Measurements from ENCODE around the gene KCNMB2.

KCNMB2 gene

DNA sequence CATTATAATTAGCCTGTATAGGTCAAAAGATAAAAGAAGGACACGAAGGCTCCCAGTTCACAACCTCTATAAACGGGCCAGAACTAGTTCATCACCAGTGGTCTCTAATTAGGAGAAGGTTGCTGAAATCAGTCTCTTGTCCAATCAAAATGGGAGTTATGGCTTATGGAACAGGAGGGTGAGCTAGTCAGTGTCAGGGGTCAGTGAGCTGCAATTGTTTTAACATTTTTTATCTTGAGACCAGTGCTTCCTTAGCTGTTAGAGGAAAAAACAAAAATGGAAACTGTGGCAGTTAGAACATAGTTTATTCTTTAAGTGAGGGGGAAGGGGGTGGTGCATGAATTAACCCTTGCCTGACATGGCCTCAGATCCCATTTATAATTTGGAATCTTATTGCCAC, 141.7 kb downstream of the KCNMB2 start:
- TF ChIP-seq, protein P1, sequence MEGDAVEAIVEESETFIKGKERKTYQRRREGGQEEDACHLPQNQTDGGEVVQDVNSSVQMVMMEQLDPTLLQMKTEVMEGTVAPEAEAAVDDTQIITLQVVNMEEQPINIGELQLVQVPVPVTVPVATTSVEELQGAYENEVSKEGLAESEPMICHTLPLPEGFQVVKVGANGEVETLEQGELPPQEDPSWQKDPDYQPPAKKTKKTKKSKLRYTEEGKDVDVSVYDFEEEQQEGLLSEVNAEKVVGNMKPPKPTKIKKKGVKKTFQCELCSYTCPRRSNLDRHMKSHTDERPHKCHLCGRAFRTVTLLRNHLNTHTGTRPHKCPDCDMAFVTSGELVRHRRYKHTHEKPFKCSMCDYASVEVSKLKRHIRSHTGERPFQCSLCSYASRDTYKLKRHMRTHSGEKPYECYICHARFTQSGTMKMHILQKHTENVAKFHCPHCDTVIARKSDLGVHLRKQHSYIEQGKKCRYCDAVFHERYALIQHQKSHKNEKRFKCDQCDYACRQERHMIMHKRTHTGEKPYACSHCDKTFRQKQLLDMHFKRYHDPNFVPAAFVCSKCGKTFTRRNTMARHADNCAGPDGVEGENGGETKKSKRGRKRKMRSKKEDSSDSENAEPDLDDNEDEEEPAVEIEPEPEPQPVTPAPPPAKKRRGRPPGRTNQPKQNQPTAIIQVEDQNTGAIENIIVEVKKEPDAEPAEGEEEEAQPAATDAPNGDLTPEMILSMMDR (IDR thresholded peaks at IDR 0.05; ENCODE audit: low read depth, low read length) = no peak
- H3K4me3 ChIP-seq (ENCODE audit: low read depth, low read length) = no peak overlapping the region

DNA sequence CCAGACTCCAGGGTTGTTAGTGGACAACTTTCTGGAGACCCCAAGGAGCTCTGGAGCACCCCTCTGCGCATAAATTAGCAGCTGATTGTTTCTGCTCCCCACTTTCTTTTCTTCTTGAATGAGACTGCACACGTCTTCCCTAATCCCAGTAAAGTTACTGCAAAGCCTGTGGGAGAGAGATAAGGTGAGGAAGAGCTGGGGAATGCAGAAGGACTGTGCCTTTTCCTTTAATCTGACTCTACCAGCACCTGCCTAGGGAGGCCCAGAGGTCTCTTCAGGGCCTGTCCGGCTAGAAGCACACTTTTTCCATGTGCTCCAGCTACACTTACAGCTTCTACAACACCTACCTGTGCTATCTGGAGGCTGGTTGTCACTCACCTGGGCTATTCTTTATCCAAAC, 143.8 kb downstream of the KCNMB2 start:
- no peak overlapping the region for H3K4me3 ChIP-seq (ENCODE audit: low read depth, low read length)
- TF ChIP-seq, protein P1 (IDR thresholded peaks at IDR 0.05; ENCODE audit: low read depth, low read length) = no peak

DNA sequence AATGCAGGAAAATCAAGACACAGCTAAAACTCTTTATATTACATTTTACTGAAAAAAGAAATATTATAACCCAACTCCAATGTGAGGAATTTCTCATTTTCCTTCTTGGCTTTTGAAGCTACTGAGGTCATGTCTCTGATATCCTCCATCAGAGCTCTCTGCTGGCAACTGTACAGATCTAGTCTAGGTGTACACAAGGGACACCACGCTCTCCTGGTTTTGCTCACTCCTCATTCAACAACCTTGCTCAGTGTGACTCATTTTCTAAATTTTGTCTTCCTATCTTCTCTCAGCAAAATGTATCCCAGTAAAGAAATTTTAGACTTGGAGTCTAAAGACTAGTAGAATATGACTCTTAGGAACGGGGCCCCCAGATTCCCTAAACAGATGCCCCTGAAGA, 144.3 kb downstream of the KCNMB2 start:
- TF ChIP-seq, protein P1 (IDR thresholded peaks at IDR 0.05; ENCODE audit: low read depth, low read length) = no peak

DNA sequence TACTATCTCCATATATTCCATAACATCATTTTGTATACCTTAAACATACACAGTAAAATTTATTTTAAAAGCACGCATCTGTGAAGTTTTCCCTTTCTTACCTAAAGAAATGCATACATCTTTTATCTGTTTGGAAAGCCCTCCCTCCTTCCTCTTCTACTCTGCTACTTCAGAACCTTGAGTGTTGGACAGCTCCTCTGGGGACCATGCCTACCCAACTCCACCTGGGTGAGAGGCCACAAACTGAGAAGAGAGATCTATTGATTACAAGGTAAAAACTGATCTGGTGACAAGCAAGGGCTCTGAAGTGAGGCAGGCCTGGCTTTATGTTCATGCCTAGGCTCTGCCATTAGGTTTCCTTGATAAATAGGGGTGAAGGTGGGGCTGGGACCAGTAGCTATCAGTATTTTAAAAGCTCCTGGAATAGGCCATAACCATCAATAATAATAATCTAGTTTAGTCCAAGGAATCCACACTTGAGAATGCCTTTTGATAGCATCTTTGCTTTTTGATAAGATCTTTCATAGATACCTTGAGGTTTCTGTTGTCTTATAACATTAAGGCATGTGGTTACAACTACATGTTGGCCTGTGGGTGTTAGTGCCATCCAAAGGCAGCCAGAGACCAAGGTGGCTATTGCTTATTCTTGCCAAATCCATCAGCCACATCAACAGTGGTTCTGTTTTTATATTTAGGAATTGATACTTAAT, 148.8 kb downstream of the KCNMB2 start:
- TF ChIP-seq, protein P1 (IDR thresholded peaks at IDR 0.05; ENCODE audit: low read depth, low read length) = no peak
- no peak overlapping the region for H3K4me3 ChIP-seq (ENCODE audit: low read depth, low read length)

More for the DNA sequence above, 144.3 kb downstream of the KCNMB2 start:
- H3K4me3 ChIP-seq (ENCODE audit: low read depth, low read length) = no peak overlapping the region

DNA sequence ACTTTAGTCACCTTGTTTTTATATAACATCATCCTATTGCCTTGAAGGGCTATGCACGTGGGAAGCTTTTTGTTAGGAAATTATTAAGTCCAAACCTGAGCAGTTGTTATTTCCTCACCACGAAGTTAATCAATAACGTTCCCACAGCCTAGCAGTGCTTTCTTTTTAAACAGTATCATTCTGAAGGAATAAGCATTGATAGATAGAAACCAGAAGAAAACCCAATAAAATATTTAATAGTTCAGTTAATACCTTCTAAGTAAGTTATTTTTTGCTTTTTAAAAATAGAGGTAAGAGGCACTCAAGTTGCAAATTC, 149.3 kb downstream of the KCNMB2 start:
- H3K4me3 ChIP-seq (ENCODE audit: low read depth, low read length) = no peak overlapping the region
- TF ChIP-seq, protein P1 (IDR thresholded peaks at IDR 0.05; ENCODE audit: low read depth, low read length) = no peak

DNA sequence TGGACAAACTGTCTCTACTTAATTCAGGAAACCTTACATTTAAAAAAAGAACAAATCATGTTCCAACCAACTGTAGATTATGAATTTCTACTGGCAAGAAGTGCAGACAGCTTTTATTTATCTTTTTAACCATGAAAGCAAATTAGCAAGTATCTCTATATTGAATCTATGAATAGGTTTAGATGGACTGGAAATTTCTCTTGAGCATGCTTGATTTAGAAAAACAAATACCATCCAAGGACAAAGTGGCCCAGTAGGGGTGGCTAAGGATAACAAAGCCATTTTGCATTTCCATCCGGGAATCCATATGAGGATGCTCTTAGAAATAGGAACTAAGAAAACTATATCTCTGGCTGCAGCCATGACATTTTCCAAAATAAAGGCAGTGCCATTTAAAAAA, 150.6 kb downstream of the KCNMB2 start:
- TF ChIP-seq, protein P1 (IDR thresholded peaks at IDR 0.05; ENCODE audit: low read depth, low read length) = no peak
- H3K4me3 ChIP-seq (ENCODE audit: low read depth, low read length) = no peak overlapping the region

DNA sequence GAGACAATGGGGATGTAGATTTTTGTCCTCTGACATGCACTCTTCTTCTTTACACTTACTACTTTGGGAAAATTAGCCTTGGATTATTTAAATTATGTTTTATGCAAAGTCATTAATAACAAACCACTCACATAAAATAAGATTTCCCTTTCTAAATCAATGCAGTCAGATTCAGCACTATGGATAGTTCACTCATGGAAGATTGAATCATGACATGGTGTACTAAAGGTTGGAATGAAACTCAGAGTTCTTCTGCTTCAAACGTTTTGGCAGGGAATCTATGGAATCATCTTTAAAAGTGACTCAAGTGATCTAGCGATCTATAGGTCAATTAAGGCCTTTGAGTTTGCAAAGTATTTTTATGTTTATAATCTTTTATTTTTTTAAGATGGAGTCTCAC, 154.3 kb downstream of the KCNMB2 start:
- no peak overlapping the region for H3K4me3 ChIP-seq (ENCODE audit: low read depth, low read length)
- TF ChIP-seq, protein P1 (IDR thresholded peaks at IDR 0.05; ENCODE audit: low read depth, low read length) = no peak
